Vagina (tissue), 2 donors: ENCODE results near the gene GSTM3.

ENCODE experiments used
- CTCF ChIP-seq, 3 experiments: fragments of 450-650 bp in 2 of 3; fragments of 200-600 bp in 1 of 3; sonication (generic) in 1 of 3; IDR thresholded peaks; one replicate each; pipeline ENCODE4 v1.5.1; 2017 to 2019; ENCODE audit warnings: antibody characterized with exemption in 3 of 3, mild to moderate bottlenecking in 2 of 3, moderate library complexity in 2 of 3
- POLR2A ChIP-seq, 2 donors: fragments of 450-650 bp; IDR thresholded peaks; one replicate each; pipeline ENCODE4 v1.6.1; 2017; ENCODE audit warnings: antibody characterized with exemption in 2 of 2, mild to moderate bottlenecking in 2 of 2, moderate library complexity in 2 of 2

GRCh38 chr1:109756848-109757521, 16.1 kb upstream of the GSTM3 start:
- TF ChIP-seq CTCF (IDR thresholded peaks at IDR 0.05) (no peak), POLR2A (IDR thresholded peaks at IDR 0.05) (no peak)
